Ascending aorta (tissue), 2 donors: ENCODE data around the gene GARIN3. TPM values are rescaled to one million over a fixed set of nuclear protein-coding genes. Genes with fewer than 3 reads are reported as not detected.

Source experiments
- DNase-seq, 2 donors: peaks; one replicate each; pipeline ENCODE4 v3.0.0-alpha.2; 2019; ENCODE audit warnings: low spot score in 2 of 2
- H3K27ac ChIP-seq, 2 donors: fragments of 200-600 bp; sonication (generic); one replicate each; pipeline ENCODE4 v1.5.1; 2016 to 2017; ENCODE audit warnings: mild to moderate bottlenecking in 1 of 2
- H3K27me3 ChIP-seq: fragments of 200-600 bp; sonication (generic); one replicate; pipeline ENCODE4 v1.5.1; 2017
- H3K36me3 ChIP-seq, 2 donors: fragments of 200-600 bp; sonication (generic); one replicate each; pipeline ENCODE4 v1.5.1; 2016
- H3K4me1 ChIP-seq, 2 donors: fragments of 200-600 bp; sonication (generic); one replicate each; pipeline ENCODE4 v1.5.1; 2016 to 2017; ENCODE audit warnings: mild to moderate bottlenecking in 1 of 2
- H3K4me3 ChIP-seq, 2 donors: fragments of 200-600 bp; sonication (generic); one replicate each; pipeline ENCODE4 v1.5.1; 2016 to 2017; ENCODE audit warnings: mild to moderate bottlenecking in 1 of 2
- H3K9me3 ChIP-seq, 2 donors: fragments of 200-600 bp; sonication (generic); one replicate each; pipeline ENCODE4 v1.5.1; 2016
- intact Hi-C: fragments of 100-400 bp; cut with DNase I; formaldehyde crosslinking; loops from one replicate; pipeline ENCODE4 v1.15.1; 2023
- total RNA-seq: library from RNA; depleted of rRNA; stranded (reverse); fragments of >200 nt; gene quantifications from one replicate; pipeline ENCODE4 v1.1.0, GENCODE V29; 2016
- TF ChIP-seq, protein P1 (sequence below), 3 experiments: fragments of 200-600 bp in 2 of 3; fragments of 450-650 bp in 1 of 3; sonication (generic) in 2 of 3; IDR thresholded peaks; one replicate each; pipeline ENCODE4 v1.5.1; 2016 to 2019; ENCODE audit warnings: antibody characterized with exemption in 3 of 3, mild to moderate bottlenecking in 1 of 3, moderate library complexity in 1 of 3

The GARIN3 gene
- total RNA-seq, 1 donor from 2014 or later: not detected

DNA sequence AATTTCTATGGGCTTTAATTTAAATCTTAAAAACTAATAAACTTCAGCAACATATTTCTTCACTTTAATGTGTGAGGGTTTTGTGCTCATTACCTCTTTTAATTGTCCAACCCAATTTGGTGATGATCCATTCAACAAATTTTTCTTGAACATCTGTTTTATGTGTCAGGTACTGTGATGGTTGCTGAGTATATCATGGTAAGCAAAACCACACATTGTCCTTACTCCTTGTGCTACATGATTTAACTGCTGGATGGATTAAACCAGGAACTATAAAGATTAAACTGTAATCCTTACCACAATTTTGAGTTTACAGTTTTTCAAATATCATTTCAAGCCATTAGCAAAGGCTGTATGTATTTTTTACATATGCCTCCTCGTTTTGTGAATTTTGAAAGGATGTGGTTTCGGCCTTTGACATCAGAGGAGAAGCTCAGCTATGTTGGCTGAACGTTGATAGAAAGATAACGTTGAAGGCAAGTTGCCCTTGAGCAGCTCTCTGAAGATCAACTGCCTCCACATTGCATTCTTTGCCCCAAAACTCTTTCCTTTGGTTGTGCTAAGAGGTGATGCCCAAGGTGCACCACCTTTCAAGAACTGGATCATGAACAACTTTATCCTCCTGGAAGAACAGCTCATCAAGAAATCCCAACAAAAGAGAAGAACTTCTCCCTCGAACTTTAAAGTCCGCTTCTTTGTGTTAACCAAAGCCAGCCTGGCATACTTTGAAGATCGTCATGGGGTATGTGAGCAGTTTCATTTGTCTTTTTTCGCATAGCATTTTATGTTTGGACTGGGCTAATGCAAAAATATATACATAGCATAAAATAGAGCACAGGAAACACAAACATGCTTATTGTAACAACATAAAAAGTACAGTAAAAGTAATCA lies 14.6 kb upstream of the GARIN3 start, which contains the start of gene ITK:
Gene ITK, plus strand, starts transcription at position 467 of the 891 bp plus-strand sequence. Its CDS starts 138 bp downstream, at position 605.
- intact Hi-C loops: no loop called here
- H3K9me3 ChIP-seq: no peaks in the 10 kb centered on the region
- no peaks in the 10 kb centered on the region for H3K4me1 ChIP-seq
- DNase-seq: no peak
- TF ChIP-seq, protein P1, sequence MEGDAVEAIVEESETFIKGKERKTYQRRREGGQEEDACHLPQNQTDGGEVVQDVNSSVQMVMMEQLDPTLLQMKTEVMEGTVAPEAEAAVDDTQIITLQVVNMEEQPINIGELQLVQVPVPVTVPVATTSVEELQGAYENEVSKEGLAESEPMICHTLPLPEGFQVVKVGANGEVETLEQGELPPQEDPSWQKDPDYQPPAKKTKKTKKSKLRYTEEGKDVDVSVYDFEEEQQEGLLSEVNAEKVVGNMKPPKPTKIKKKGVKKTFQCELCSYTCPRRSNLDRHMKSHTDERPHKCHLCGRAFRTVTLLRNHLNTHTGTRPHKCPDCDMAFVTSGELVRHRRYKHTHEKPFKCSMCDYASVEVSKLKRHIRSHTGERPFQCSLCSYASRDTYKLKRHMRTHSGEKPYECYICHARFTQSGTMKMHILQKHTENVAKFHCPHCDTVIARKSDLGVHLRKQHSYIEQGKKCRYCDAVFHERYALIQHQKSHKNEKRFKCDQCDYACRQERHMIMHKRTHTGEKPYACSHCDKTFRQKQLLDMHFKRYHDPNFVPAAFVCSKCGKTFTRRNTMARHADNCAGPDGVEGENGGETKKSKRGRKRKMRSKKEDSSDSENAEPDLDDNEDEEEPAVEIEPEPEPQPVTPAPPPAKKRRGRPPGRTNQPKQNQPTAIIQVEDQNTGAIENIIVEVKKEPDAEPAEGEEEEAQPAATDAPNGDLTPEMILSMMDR (IDR thresholded peaks at IDR 0.05): no peak
- no peaks in the 10 kb centered on the region for H3K36me3 ChIP-seq
- no peak within 1 kb of the TSS for H3K4me3 ChIP-seq
- H3K27ac ChIP-seq: no peak within 1 kb of the TSS
- H3K27me3 ChIP-seq: no peaks in the 10 kb centered on the region

DNA sequence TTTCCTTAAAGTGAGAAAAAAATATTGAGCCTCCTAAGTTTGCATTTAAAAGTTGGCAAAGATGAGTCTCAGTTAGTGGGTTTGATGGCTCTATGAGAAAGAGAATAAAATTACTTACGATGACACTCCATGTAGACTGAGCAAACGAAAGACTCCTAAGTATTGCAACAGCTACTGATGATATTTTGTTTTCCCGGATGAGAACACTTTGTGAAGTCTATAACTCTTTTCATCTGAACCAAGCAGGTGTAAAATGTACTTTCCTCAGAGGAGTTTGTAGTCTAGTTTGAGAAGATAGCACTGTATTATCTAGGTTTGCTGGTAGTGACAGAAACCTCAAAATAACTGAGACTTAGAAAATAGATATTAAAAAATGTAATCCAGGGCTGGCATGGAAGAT lies 12.9 kb upstream of the GARIN3 start:
- Histone ChIP-seq H3K27ac (no peak overlapping the region), H3K36me3 (no peaks in the 10 kb centered on the region), H3K4me1 (no peaks in the 10 kb centered on the region), H3K4me3 (no peak overlapping the region), H3K27me3 (no peaks in the 10 kb centered on the region), H3K9me3 (no peaks in the 10 kb centered on the region)
- DNase-seq: no peak
- intact Hi-C loops: no loop called here
- TF ChIP-seq, protein P1 (IDR thresholded peaks at IDR 0.05): no peak

DNA sequence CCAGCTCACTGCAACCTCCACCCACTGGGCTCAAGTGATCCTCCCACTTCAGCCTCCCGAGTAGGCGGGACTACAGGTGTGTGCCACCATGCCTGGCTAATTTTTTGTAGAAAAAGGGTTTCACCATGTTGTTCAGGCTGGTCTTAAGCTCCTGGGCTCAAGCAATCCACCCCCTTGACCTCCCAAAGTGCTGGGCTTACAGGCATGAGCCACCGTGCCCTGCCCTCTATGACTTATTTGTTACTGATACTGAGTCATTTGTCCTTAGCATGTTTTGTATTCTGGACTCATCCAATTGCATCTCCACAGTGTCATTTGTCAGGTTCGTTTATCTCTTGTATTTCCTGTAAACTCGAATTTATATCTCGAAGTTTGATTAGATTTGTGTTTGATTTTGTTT lies 11.9 kb upstream of the GARIN3 start:
- Histone ChIP-seq H3K4me3 (no peak overlapping the region), H3K36me3 (no peaks in the 10 kb centered on the region), H3K27ac (no peak overlapping the region), H3K4me1 (no peaks in the 10 kb centered on the region), H3K27me3 (no peaks in the 10 kb centered on the region), H3K9me3 (no peaks in the 10 kb centered on the region)
- TF ChIP-seq, protein P1 (IDR thresholded peaks at IDR 0.05): no peak
- intact Hi-C loops: no loop called here
- DNase-seq: no peak

DNA sequence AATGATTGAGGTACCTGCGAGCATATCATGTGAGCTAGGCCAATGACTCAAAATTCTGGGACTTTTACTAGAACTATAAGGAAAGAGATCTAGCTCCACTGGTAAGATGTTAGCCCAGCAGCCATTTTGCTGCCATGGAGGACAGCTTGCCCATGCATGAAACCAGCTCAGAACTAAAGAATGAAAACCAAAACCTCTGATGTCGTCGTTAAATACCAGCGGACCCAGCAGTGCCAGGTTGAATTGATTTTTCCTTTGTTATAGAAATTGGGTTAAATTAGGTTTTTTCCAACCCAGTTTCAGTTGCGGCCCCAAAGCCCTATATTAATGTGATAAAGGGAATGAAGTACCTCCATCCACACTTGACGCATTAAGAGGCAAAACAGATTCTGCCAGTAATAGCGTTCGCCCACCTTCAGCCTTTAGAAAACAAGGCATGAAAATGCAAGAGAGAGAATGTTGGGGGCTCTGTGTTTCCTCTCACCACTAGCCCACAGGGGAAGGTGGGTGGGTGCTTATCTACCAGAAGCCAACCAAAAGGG lies 9.1 kb upstream of the GARIN3 start:
- no peak overlapping the region for H3K27ac ChIP-seq
- H3K4me1 ChIP-seq: no peaks in the 10 kb centered on the region
- no peaks in the 10 kb centered on the region for H3K27me3 ChIP-seq
- TF ChIP-seq, protein P1 (IDR thresholded peaks at IDR 0.05): no peak
- no peaks in the 10 kb centered on the region for H3K36me3 ChIP-seq
- no peak overlapping the region for H3K4me3 ChIP-seq
- no peaks in the 10 kb centered on the region for H3K9me3 ChIP-seq
- DNase-seq: no peak
- intact Hi-C loops: no loop called here

DNA sequence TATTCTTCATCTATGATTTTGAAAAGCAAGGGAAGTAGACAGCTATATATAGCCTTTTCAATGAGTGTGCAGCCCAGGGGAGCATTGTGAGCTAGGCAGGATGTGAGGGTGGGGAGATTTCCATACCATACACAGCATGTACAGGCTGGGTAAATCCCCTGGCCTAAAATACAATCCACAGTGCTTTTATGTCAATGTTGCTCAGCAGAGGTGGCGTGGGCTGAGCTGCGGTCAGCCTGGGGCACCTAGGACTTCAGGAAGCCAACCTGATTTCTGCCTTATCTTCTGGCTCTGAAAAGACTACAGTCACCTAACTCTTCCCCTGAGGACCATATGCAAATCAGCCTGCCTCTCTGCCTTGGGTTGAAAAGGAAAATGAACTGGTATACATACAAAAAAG lies 6.3 kb upstream of the GARIN3 start:
- intact Hi-C loops: no loop called here

More for the DNA sequence above, 6.3 kb upstream of the GARIN3 start:
- Histone ChIP-seq H3K27me3 (no peaks in the 10 kb centered on the region), H3K9me3 (no peaks in the 10 kb centered on the region), H3K27ac (no peak overlapping the region), H3K36me3 (no peaks in the 10 kb centered on the region), H3K4me3 (no peak overlapping the region), H3K4me1 (no peaks in the 10 kb centered on the region)
- TF ChIP-seq, protein P1 (IDR thresholded peaks at IDR 0.05): no peak
- no peak for DNase-seq
